SJCRH30 (cell line): Measurements from ENCODE around the gene NKIRAS2. TPM values are rescaled to one million over a fixed set of nuclear protein-coding genes. Genes with fewer than 3 reads are reported as not detected.

Experiments
- DNase-seq, 2 experiments: peaks; one replicate each; pipeline ENCODE4 v3.0.0-alpha.2; 2015 to 2020
- H3K27ac ChIP-seq: fragments of 250-450 bp; sonication (Bioruptor Pico); 2 replicates; pipeline ENCODE4 v1.5.1; 2020; ENCODE audit warnings: mild to moderate bottlenecking, moderate library complexity
- H3K27me3 ChIP-seq: fragments of 250-450 bp; sonication (Bioruptor Pico); 2 replicates; pipeline ENCODE4 v1.5.1; 2020; ENCODE audit warnings: mild to moderate bottlenecking, moderate library complexity
- H3K36me3 ChIP-seq: fragments of 250-450 bp; sonication (Bioruptor Pico); 2 replicates; pipeline ENCODE4 v1.5.1; 2020; ENCODE audit warnings: mild to moderate bottlenecking, moderate library complexity
- H3K4me1 ChIP-seq: fragments of 250-450 bp; sonication (Bioruptor Pico); 2 replicates; pipeline ENCODE4 v1.5.1; 2020; ENCODE audit warnings: mild to moderate bottlenecking, moderate library complexity
- H3K4me3 ChIP-seq: fragments of 250-450 bp; sonication (Bioruptor Pico); 2 replicates; pipeline ENCODE4 v1.5.1; 2020; ENCODE audit warnings: mild to moderate bottlenecking, moderate library complexity
- H3K9me3 ChIP-seq: fragments of 250-450 bp; sonication (Bioruptor Pico); replicated peaks from 2 replicates; pipeline ENCODE4 v1.5.1; 2020; ENCODE audit warnings: mild to moderate bottlenecking, moderate library complexity
- total RNA-seq: library from RNA; depleted of rRNA; stranded (reverse); fragments of >200 nt; shearing (Covaris generic); gene quantifications from 2 replicates; pipeline ENCODE4 v1.2.3, GENCODE V29; 2014; rRNA removed

NKIRAS2 gene
- total RNA-seq = 80.3 and 81.6 TPM in 2 replicates

DNA sequence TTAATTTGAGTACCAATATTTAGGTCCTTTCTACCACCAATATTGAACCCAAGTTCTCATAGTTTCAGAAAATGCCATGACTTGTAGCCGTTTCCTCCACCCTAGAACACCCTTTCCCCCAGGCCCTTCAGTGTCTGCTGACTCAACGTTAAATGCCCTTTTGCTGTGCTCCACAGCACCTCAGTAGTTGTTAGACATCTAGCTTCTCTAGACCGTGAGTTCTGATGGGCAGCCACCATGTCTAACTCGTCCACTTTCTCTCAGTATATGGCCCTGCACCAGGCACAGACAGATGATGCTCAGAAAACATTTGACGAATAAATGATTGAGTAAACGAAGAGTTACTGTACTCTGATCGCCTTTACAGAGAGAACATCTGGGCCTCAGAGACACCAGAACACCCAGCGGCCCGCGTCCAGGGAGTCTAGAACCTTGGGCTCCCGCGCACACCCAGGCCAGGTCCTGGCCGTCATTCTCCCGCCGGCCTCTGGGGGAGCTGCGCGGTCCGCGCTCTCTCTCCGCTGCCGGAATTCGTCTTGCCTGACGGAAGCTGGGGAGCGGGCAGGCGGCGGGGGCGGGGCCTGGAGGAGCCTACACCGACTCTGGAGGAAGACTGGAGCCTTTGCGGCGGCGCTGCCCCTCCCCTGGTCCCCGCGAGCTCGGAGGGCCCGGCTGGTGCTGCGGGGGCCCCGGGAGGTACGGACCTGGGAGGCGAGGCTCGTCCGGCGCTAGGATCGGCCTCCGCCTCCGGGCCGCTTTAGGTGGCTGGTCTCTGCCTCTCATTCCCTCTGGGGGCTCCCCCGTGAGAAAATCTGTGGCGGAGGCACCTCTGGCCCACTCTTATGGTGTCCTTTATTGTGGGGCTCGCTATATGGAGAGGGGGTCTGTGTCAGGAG is at the start of gene NKIRAS2:
Gene NKIRAS2 (plus strand): TSS at position 582 of the 896 bp plus-strand sequence. CDS start 1,488 bp downstream, outside the sequence.
- Histone ChIP-seq H3K36me3 (peaks cover 21% of the 10 kb centered on the region), H3K4me1 (peaks cover 16% of the 10 kb centered on the region), H3K27me3 (no peaks in the 10 kb centered on the region), H3K4me3 (peak within 1 kb of the TSS; percentile 92), H3K27ac (peak within 1 kb of the TSS; percentile 60), H3K9me3 (no peaks in the 10 kb centered on the region)
- peak; percentile 94 to 97 for DNase-seq

DNA sequence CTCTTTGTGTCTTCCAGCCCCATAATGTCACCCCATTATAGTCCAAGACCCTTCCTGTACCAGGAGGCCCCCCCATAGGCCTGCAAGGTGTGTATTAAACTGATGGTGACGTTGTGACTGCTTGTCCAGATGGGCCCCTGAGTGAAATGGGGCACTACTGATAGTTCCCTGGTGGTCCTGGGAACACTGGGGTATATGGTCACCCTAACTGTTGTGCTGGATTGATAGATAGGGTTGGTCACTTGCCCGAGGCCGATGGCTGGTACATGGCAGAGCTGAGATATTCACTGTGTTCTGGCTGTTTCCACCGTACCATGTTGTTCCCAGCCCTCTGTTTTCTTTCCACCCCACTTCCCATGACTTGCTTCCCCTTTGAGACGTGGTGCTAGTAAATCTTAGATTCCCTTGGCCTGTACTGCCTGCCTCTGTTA is 49.0 kb upstream of the NKIRAS2 start:
- Histone ChIP-seq H3K27me3 (no peaks in the 10 kb centered on the region), H3K4me1 (peaks cover 34% of the 10 kb centered on the region), H3K36me3 (peaks cover 57% of the 10 kb centered on the region), H3K4me3 (no peak overlapping the region), H3K27ac (no peak overlapping the region), H3K9me3 (no peaks in the 10 kb centered on the region)
- no peak for DNase-seq

DNA sequence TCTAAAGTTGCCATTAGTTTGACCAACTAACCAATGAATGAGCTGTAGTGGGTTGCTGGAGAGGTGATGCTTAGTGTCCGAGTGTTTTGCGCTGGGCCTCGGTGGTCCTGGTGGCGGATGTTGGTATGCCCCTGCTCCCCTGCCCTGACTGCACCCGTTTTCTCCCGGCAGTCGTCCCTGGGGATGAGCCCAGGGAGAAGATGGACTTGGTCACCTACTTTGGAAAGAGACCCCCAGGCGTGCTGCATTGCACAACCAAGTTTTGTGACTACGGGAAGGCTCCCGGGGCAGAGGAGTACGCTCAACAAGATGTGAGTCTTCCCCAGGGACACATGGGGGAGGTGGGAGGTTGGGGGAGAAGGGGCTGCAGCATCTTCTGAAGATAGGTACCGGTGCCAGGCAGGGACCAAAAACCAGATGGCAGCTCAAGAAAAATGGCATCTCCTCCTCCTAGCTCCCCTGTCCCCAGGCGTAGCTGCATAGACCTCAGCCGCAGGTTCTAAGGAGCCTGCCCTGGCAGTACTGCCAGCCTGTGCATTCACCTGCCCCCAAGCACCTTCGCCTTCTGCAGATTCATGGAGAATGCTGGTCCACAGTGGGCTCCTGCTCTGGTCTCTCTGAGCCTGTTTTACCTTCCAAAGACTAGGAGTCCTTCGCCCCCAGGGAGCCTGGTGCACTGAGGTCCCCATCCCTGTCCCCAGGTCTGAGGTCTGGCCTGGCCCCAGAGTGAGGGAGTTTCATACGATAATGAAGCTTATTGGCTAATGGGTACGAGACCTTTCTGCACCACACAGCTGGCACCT is 48.0 kb upstream of the NKIRAS2 start:
- Histone ChIP-seq H3K36me3 (peaks cover 66% of the 10 kb centered on the region), H3K9me3 (no peaks in the 10 kb centered on the region), H3K27ac (peak overlapping the region; percentile 17; the same call in 1 of the 2 replicates), H3K4me1 (peaks cover 32% of the 10 kb centered on the region), H3K4me3 (no peak overlapping the region), H3K27me3 (no peaks in the 10 kb centered on the region)
- no peak for DNase-seq

DNA sequence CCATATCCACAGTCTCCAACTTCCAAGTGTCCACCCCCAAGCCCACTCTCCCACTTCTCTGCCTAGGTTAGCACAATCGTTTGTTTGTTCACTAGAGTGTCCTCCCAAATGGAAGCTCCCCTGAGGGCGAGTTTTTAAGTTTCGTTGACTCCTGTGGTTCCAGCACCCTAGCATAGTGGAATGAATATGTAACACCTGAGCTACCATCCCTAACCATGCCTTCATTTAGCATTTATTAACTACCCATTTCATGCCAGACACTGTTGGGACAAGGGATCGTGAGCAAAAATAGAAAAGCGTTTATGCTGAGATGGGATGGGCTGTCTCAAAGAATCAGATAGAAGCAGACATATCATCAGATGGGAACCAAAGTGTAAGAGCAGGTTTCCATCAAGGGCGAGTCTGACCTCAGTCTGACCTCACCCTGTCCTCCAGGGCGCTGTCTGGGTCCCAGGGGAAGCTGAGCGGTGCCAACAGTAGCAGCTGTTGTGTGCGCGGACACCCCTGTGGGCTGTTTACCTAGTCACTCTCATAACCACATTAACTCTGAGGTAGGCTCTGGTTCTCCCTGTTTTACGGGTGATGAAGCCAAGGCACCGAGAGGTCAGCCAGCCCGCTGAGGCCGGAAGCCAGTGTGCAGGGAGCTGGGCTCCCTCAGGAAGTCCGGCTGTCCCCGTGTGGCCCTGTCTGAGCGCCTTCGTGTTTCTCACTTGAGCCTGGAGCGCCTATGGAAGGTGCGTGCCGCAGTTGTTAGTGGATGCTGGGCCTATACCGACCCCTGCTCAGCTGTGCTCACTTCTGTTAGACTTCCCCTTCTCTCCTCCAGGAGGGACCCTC is 47.1 kb upstream of the NKIRAS2 start:
- H3K36me3 ChIP-seq = peaks cover 74% of the 10 kb centered on the region
- H3K9me3 ChIP-seq = no peaks in the 10 kb centered on the region
- H3K27me3 ChIP-seq = no peaks in the 10 kb centered on the region
- peaks cover 32% of the 10 kb centered on the region for H3K4me1 ChIP-seq
- peak; percentile 91 for DNase-seq
- H3K27ac ChIP-seq = peak overlapping the region; percentile 28
- H3K4me3 ChIP-seq = no peak overlapping the region

DNA sequence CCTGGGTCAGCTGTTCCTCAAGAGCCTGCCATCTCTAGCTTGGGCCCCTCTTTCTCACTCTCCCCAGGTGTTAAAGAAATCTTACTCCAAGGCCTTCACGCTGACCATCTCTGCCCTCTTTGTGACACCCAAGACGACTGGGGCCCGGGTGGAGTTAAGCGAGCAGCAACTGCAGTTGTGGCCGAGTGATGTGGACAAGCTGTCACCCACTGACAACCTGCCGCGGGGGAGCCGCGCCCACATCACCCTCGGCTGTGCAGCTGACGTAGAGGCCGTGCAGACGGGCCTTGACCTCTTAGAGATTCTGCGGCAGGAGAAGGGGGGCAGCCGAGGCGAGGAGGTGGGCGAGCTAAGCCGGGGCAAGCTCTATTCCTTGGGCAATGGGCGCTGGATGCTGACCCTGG is 46.5 kb upstream of the NKIRAS2 start:
- Histone ChIP-seq H3K36me3 (peaks cover 74% of the 10 kb centered on the region), H3K27ac (peak overlapping the region; percentile 28; the same call in 1 of the 2 replicates)

DNA sequence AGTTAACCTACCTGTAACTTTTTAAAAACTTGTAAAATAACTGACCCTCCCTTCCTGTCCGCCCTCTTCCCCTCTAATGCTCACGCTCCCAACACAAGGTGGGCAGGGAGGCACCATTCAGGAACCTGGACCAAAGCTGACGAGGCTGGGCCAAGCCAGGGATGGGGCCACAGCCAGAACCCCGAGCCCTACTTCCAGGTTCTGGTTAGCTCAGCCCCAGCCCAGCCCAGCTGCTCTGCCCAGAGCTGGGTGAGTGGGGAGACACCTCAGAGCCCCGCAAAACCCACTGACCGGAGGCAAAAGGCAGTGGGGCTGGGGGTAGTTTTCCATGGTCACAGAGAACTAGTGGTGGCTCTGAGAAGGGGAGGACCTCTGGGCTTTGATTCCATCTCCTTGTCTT is 45.9 kb upstream of the NKIRAS2 start:
- Histone ChIP-seq H3K27me3 (no peaks in the 10 kb centered on the region), H3K36me3 (peaks cover 78% of the 10 kb centered on the region), H3K4me1 (peaks cover 32% of the 10 kb centered on the region), H3K27ac (no peak overlapping the region), H3K9me3 (no peaks in the 10 kb centered on the region), H3K4me3 (no peak overlapping the region)
- DNase-seq = no peak

More for the DNA sequence above, 46.5 kb upstream of the NKIRAS2 start:
- peak in 1 of 2 experiments; percentile 39 for DNase-seq
- no peaks in the 10 kb centered on the region for H3K9me3 ChIP-seq
- peaks cover 32% of the 10 kb centered on the region for H3K4me1 ChIP-seq
- no peaks in the 10 kb centered on the region for H3K27me3 ChIP-seq
- H3K4me3 ChIP-seq = no peak overlapping the region

DNA sequence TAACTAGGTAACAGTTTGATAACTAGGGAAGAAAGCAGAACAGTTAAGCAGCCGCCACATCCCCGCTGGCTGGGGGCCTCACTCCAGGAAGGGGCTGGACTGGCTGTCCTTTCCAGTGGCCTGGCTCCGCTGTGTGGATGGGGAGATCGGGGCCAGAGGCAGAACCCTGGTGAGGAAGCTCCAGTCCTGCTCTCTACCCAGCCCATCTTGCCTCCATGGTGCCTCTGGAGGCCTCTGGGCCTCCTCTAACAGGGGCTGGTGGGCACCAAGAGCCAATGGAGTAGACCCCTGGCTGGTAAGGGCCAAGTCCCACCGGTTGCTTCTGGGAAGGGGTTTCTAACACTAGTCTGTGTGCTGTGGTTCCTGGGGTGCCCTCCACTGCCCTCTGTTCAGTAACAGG is 45.2 kb upstream of the NKIRAS2 start:
- Histone ChIP-seq H3K27ac (no peak overlapping the region), H3K4me1 (peaks cover 32% of the 10 kb centered on the region), H3K4me3 (no peak overlapping the region), H3K27me3 (no peaks in the 10 kb centered on the region), H3K9me3 (no peaks in the 10 kb centered on the region), H3K36me3 (peaks cover 76% of the 10 kb centered on the region)
- no peak for DNase-seq

DNA sequence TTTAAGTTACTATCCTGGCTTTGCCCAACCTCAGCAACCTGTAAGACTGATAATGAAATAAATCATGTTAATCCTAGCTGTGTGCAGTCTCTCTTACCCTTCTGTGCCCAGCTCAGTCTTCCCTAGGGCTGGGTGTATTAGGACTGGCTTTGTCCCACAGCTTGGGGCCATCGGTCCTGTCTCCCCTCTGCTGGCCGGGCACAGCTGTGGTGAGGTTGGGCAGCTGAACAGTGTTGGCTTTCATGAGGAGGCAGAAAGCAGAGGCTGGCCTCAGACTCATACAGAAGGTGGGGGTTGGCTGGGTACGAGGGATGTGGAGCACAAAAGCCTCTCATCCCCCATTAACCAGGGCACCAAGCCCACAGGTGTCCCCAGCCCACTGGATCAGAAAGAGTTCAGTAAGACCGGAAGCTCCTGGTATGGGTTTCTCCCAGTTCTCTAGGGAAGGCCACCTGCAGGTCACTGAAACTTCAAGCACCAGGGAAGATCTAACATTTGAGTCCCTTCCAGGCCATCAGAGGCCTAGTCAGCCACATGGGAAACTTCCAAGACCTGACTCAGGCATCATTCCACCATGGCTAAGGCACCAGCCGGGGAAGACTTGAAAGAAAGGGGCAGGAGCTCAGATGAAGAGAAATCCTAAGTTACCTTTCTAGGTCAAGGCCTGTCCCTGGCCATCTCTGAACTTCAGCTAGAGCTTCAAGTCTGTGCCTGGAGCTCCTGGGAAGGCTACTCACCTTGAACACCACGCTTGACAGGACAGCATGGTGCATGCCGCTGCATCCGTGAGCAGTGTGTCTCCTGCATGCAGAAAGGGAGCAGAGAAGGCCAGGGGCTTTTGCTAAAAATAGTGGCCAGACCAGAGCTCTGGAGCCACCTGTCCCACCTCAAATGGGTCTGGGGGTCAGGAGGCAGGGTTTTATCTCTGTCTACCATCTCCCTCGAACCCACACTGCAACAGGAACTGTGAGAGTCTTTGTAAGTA is 44.5 kb upstream of the NKIRAS2 start:
- Histone ChIP-seq H3K27me3 (no peaks in the 10 kb centered on the region), H3K27ac (no peak overlapping the region), H3K9me3 (no peaks in the 10 kb centered on the region), H3K4me1 (peaks cover 32% of the 10 kb centered on the region), H3K36me3 (peaks cover 81% of the 10 kb centered on the region), H3K4me3 (no peak overlapping the region)
- no peak for DNase-seq

DNA sequence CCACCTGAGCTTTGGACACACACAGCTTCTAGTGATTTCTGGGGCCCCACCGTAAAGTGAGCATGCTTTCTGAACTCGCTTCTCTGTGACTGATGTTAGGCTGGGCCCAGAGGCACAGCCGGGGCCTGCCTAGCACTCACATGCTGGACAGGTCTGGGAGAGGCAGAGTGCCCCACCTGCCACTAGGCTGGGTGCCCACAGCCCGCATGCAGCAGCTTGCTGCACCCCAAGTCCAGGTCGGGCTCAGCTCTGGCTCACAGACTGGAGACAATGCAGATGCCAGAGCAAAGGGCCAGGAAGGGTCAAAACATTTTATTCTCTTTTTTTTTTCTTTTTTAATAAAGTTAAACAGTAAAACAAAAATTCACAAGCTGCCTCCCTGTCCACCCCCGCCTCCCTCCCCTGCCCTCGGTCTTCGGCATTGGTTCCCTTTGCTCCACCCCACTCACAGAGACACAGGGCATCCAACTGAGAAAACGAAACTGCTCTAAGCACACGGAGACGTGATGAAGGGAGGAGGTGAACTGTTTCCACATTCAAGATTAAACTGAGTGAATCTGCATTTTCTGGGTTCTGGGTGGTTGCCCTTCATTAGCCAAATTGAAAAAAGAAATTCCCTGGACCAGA is 43.6 kb upstream of the NKIRAS2 start:
- Histone ChIP-seq H3K36me3 (peaks cover 81% of the 10 kb centered on the region), H3K27ac (no peak overlapping the region), H3K9me3 (no peaks in the 10 kb centered on the region), H3K4me3 (no peak overlapping the region), H3K27me3 (no peaks in the 10 kb centered on the region), H3K4me1 (peaks cover 32% of the 10 kb centered on the region)
- no peak for DNase-seq

DNA sequence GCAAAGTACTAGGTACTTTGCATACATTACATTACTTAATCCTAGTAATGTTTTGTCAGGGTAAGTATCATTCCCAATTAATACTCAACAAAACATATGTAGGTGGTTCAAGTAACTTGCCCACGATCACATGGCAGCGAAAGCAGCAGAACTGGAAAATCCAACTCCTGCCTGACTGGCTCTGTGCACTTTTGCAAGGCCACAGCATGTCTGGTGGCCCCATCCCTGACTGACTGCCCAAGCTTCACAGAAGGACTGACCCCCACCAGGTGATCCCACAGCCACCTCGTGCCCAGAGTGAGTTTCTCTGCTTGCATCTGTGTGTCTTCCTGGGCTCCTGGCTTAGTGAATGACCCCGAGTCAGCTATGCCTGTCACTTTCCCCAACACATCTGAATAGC is 41.9 kb upstream of the NKIRAS2 start:
- Histone ChIP-seq H3K27me3 (no peaks in the 10 kb centered on the region), H3K27ac (no peak overlapping the region), H3K4me3 (no peak overlapping the region), H3K4me1 (peaks cover 22% of the 10 kb centered on the region), H3K36me3 (peaks cover 85% of the 10 kb centered on the region), H3K9me3 (no peaks in the 10 kb centered on the region)
- no peak for DNase-seq

DNA sequence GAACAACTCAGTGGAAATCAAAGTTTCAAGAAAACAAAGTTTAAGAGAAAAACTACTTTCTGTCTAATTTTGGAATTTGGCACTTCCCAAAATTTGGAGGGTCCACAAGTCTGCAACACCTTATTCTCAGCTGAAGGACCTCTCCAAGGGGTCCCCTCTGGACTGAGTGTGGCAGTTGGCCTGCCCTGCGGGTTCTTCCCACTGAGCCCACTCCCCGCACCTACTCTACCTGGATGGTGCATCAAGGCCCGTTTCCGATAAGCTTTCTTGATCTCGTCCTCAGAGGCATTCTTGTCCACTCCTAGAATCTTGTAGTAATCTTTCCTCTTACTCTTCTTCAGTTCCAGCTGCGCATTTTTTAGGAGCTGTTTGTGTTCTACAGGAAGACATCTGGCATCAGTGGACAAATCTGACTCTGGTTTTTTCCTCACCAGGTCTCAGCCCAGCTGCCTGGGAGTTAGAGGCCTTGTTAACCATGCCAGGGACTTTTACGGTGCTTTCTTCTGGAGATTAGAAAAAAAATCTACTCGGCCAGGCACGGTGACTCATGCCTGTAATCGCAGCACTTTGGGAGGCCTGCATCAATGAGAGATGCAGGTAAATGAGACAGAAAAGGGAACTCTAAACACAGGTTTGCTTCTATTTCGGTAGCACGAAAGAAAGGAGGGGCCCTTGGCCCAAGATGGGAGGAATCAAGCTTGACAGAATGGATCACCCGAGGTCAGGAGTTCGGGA is 37.7 kb upstream of the NKIRAS2 start:
- H3K27me3 ChIP-seq = no peaks in the 10 kb centered on the region
- no peaks in the 10 kb centered on the region for H3K9me3 ChIP-seq
- DNase-seq = no peak
- H3K27ac ChIP-seq = no peak overlapping the region
- 0 out of 2 replicates have a peak, but pooled peaks cover 2% of the 10 kb centered on the region for H3K4me1 ChIP-seq
- H3K36me3 ChIP-seq = peaks cover 87% of the 10 kb centered on the region
- H3K4me3 ChIP-seq = no peak overlapping the region

DNA sequence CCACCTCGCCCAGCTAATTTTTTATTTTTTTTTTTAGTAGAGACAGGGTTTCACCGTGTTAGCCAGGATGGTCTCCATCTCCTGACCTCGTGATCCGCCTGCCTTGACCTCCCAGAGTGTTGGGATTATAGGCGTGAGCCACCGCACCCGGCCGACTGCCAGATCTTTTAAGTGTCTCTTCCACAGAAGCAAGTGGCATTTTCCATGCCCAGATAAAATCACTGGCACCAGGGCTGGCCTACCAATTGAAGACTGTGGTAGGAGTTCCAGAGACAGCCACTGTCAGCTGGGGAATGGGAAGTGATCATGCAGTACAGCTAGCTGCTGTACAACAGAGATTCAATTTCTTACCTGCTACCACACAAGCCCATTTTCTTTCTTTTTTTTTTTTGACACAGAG is 35.4 kb upstream of the NKIRAS2 start:
- H3K4me1 ChIP-seq = 0 out of 2 replicates have a peak, but pooled peaks cover 7% of the 10 kb centered on the region
- no peaks in the 10 kb centered on the region for H3K9me3 ChIP-seq
- no peaks in the 10 kb centered on the region for H3K27me3 ChIP-seq
- no peak for DNase-seq
- peaks cover 88% of the 10 kb centered on the region for H3K36me3 ChIP-seq
- no peak overlapping the region for H3K4me3 ChIP-seq
- no peak overlapping the region for H3K27ac ChIP-seq
